ENCODE measurements around the gene CNOT8. TPM values are rescaled to one million over a fixed set of nuclear protein-coding genes. Genes with fewer than 3 reads are reported as not detected.

The CNOT8 gene
- total and polyA plus RNA-seq, 2 of the 4 experiments (the other 2 are of a cell fraction), result 41.4 to 49.1 TPM

- Histone ChIP-seq H4K8ac (ENCODE audit: low read depth in 2 of 2, low read length in 2 of 2) (peak overlapping the region in 1 of 2 experiments; percentile 36; a peak in 1 of 4 replicates), H3K4ac (ENCODE audit: low read depth, low read length) (peak overlapping the region; percentile 42; the same call in 1 of the 2 replicates), H3K4me3 (ENCODE audit: insufficient read depth, low read depth, low read length) (peak overlapping the region; percentile 61), H3K18ac (ENCODE audit: low read depth, low read length) (peak overlapping the region; percentile 10; the same call in 1 of the 2 replicates), H2BK5ac (ENCODE audit: low read depth, low read length, poor library complexity, severe bottlenecking) (peak overlapping the region; percentile 74), H2BK120ac (ENCODE audit: low read depth, low read length) (no peak overlapping the region), H4K91ac (ENCODE audit: insufficient read depth, low read depth, low read length) (0 out of 2 replicates have a peak overlapping the region, but pooled peaks have one; percentile 24), H3K56ac (ENCODE audit: extremely low read depth, insufficient read depth, low read length) (peak overlapping the region; percentile 55; the same call in 1 of the 2 replicates), H3K4me2 (ENCODE audit: low read depth, low read length) (peak overlapping the region; percentile 85), H3K27ac (ENCODE audit: insufficient read depth, low read length) (peak overlapping the region; percentile 75), H3K23ac (ENCODE audit: low read depth, low read length) (peak overlapping the region; percentile 77), H3K36me3 (ENCODE audit: control insufficient read depth, insufficient read depth, low read length) (peaks cover 7% of the 10 kb centered on the region), H3K9ac (ENCODE audit: low read depth, low read length) (peak overlapping the region; percentile 94), H2BK15ac (ENCODE audit: low read depth, low read length) (no peak overlapping the region), H3K4me1 (ENCODE audit: control insufficient read depth, insufficient read depth, low read length) (peaks cover 1% of the 10 kb centered on the region; the same call in 1 of the 2 replicates), H2AK9ac (replicated peaks; ENCODE audit: low read depth, low read length, poor library complexity) (peak overlapping the region; percentile 76), H4K20me1 (ENCODE audit: insufficient read depth, low read length) (peaks cover 20% of the 10 kb centered on the region), H2AFZ (replicated peaks; ENCODE audit: low read length, poor library complexity) (no peak overlapping the region), H3K9me3 (ENCODE audit: control insufficient read depth, insufficient read depth, low read length) (no peaks in the 10 kb centered on the region), H2AK5ac (ENCODE audit: low read depth, low read length) (peak overlapping the region; percentile 48; the same call in 1 of the 2 replicates), H3K79me1 (ENCODE audit: low read depth in 1 of 2, low read length in 2 of 2) (peaks cover 8 to 38% of the 10 kb centered on the region in 2 experiments), H3K14ac (replicated peaks; ENCODE audit: low read depth, low read length) (peak overlapping the region; percentile 51), H4K5ac (ENCODE audit: low read depth, low read length) (peak overlapping the region; percentile 11; the same call in 1 of the 2 replicates), H3K9me1 (ENCODE audit: insufficient read depth, low read length) (no peaks in the 10 kb centered on the region), H2BK20ac (ENCODE audit: low read depth, low read length) (no peak overlapping the region), H3K27me3 (ENCODE audit: control insufficient read depth, insufficient read depth, low read length) (no peaks in the 10 kb centered on the region)
- in situ Hi-C loops (cut with MboI; ENCODE audit: low sequenced_read_pairs) (no loop called here), intact Hi-C loops (cut with micrococcal nuclease) (loop anchor here (2.0 kb wide), 1 partner anchor 209 kb away; no protein-coding TSS in a partner anchor), dilution Hi-C loops (cut with HindIII; ENCODE audit: low sequenced_read_pairs, unreplicated experiment) (no loop called here)
- CTCF ChIA-PET, result interaction anchor here (0.6 kb wide), 1 partner anchor 21 kb away, joined by 3 read pairs; no protein-coding TSS in a partner anchor
- BruUV-seq (replicated peaks), result no TSS peak
- POLR2A ChIA-PET (ENCODE audit: unreplicated experiment), result no interaction called here
- DNase-seq, result peak; percentile 77
- 21% methylated on average over 3 of the region's 5 CpGs; no CpG with 5 or more reads in 1 of the 2 experiments for WGBS, 2 experiments (ENCODE audit: extremely low coverage in 2 of 2, insufficient read length in 1 of 2)
- ATAC-seq (ENCODE audit: low read depth), result no peak; the same call in 1 of the 2 replicates
- peak; percentile 40; the same call in 1 of the 2 replicates for TF ChIP-seq MXI1 (IDR thresholded peaks at IDR 0.05; ENCODE audit: borderline replicate concordance, low read depth, low read length)
- TF ChIP-seq CEBPB (IDR thresholded peaks at IDR 0.05; ENCODE audit: low read depth, low read length), result peak; percentile 95
- TF ChIP-seq POLR2A (IDR thresholded peaks at IDR 0.05; ENCODE audit: low read depth, low read length), result no peak
Observed at GRCh38 chr5:154860123-154860522, 1.7 kb downstream of the CNOT8 start.

Data from IMR-90 (cell line).